NOMO-1 (cell line): ENCODE measurements around the gene MET.

ENCODE experiments used
- DNase-seq, 2 experiments: peaks; one replicate each; lab custom pipeline; 2025; ENCODE audit not compliant: unreplicated experiment in 2 of 2; lab: John Stamatoyannopoulos, UW

Gene MET

GRCh38 chr7:116834815-116835504 is 163.0 kb downstream of the MET start:
- DNase-seq: no peak

- no peak for DNase-seq
Observed at GRCh38 chr7:116836048-116836447, 164.1 kb downstream of the MET start.

- no peak for DNase-seq
Observed at GRCh38 chr7:116836911-116837310, 164.9 kb downstream of the MET start.

- no peak for DNase-seq
Observed at GRCh38 chr7:116837586-116837985, 165.6 kb downstream of the MET start.

- no peak for DNase-seq
Observed at GRCh38 chr7:116840256-116840655, 168.3 kb downstream of the MET start.

GRCh38 chr7:116842371-116842770 is 170.4 kb downstream of the MET start:
- DNase-seq: no peak

- DNase-seq: peak; percentile 24 to 76
Observed at GRCh38 chr7:116843378-116843777, 171.4 kb downstream of the MET start.
